ENCODE data around the gene MED26.

DNA sequence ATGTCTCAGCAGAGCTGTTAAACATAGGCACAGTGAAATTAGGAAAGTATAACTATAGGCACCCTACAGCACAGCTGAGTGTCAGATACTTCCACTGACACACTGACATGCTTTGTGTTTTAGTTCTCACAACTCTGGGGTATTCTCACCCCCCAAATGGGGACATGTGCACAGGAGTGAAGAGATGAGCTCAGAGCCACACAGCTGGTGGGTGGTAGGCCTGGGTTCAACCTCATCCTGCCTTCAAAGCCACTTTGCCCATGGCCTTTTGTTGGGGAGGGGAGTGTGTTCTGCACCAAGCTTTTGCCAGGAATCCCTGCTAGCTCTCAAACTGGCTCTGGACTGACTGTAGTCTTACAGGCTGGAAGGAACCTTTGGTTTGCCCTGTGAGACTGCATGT, 54.1 kb downstream of the MED26 start:
- TF ChIP-seq, protein P1, sequence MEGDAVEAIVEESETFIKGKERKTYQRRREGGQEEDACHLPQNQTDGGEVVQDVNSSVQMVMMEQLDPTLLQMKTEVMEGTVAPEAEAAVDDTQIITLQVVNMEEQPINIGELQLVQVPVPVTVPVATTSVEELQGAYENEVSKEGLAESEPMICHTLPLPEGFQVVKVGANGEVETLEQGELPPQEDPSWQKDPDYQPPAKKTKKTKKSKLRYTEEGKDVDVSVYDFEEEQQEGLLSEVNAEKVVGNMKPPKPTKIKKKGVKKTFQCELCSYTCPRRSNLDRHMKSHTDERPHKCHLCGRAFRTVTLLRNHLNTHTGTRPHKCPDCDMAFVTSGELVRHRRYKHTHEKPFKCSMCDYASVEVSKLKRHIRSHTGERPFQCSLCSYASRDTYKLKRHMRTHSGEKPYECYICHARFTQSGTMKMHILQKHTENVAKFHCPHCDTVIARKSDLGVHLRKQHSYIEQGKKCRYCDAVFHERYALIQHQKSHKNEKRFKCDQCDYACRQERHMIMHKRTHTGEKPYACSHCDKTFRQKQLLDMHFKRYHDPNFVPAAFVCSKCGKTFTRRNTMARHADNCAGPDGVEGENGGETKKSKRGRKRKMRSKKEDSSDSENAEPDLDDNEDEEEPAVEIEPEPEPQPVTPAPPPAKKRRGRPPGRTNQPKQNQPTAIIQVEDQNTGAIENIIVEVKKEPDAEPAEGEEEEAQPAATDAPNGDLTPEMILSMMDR (IDR thresholded peaks at IDR 0.05): no peak
- no peak for TF ChIP-seq POLR2A (IDR thresholded peaks at IDR 0.05)
